Neural progenitor cell (in vitro differentiated cells): Measurements from ENCODE around the gene SMIM35.

Source experiments
- EZH2phosphoT487 ChIP-seq: fragments of 200-600 bp; sonication (generic); IDR thresholded peaks from 2 replicates; pipeline ENCODE4 v1.6.1; 2017; ENCODE audit warnings: antibody characterized with exemption
- TF ChIP-seq, protein P1 (sequence below): fragments of 200-600 bp; sonication (generic); IDR thresholded peaks from 2 replicates; pipeline ENCODE4 v1.5.1; 2017; ENCODE audit warnings: antibody characterized with exemption, mild to moderate bottlenecking

DNA sequence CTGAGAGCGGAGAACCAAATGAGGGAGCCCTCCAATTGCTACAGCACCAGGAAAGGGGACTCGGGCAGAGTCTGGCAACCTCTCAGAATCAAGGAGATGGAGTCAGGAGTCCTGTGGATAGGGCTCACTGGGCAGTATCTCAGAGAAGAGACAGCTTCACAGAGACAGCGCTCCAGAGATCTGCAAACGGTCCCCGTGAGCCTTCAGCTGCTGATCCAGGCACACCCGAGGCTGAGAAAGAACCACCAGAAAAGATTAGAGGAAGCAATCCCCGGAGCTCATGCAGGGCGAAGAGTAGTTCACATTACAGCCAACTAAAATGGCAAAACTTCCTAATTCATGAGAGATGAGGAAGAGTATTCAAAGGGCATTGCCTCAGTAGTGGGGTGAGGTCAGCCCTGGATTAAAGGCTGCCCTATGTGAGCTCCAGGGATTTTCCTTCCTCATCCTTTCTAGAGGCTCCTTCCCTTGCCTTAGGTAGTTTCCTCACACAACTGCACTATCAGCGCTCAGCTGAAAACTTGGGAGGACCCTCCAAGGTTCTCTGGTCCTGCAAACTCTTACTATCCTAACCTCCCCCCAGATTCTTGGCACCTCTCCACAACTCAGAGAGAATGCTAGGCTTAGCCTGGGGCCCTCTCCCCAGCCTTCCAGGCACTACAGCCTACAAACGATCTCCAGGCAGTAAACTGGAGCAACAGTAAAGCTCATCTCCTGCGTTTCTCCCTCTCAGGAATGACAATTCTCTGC, 42.1 kb upstream of the SMIM35 start:
- TF ChIP-seq, protein P1, sequence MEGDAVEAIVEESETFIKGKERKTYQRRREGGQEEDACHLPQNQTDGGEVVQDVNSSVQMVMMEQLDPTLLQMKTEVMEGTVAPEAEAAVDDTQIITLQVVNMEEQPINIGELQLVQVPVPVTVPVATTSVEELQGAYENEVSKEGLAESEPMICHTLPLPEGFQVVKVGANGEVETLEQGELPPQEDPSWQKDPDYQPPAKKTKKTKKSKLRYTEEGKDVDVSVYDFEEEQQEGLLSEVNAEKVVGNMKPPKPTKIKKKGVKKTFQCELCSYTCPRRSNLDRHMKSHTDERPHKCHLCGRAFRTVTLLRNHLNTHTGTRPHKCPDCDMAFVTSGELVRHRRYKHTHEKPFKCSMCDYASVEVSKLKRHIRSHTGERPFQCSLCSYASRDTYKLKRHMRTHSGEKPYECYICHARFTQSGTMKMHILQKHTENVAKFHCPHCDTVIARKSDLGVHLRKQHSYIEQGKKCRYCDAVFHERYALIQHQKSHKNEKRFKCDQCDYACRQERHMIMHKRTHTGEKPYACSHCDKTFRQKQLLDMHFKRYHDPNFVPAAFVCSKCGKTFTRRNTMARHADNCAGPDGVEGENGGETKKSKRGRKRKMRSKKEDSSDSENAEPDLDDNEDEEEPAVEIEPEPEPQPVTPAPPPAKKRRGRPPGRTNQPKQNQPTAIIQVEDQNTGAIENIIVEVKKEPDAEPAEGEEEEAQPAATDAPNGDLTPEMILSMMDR, result no peak
- no peak for TF ChIP-seq EZH2phosphoT487
